IPS DF 6.9 (cell line): ENCODE measurements around the gene FNTB.

Experiments
- DNase-seq: peaks from one replicate; pipeline ENCODE4 v3.0.0-alpha.2; 2013; ENCODE audit warnings: low read depth, low spot score
- H3K27ac ChIP-seq: one replicate; pipeline ENCODE4 v1.5.1; 2013; ENCODE audit warnings: low read length, control low read depth
- H3K27me3 ChIP-seq: 2 replicates; pipeline ENCODE4 v1.6.1; 2013; ENCODE audit warnings: mild to moderate bottlenecking, low read length; ENCODE audit not compliant: control insufficient read depth, insufficient read depth
- H3K36me3 ChIP-seq: 2 replicates; pipeline ENCODE4 v1.6.1; 2013; ENCODE audit warnings: low read length; ENCODE audit not compliant: control insufficient read depth, insufficient read depth
- H3K4me1 ChIP-seq: 2 replicates; pipeline ENCODE4 v1.6.1; 2013; ENCODE audit warnings: low read length; ENCODE audit not compliant: control insufficient read depth, insufficient read depth
- H3K4me3 ChIP-seq: 2 replicates; pipeline ENCODE4 v1.5.1; 2013; ENCODE audit warnings: mild to moderate bottlenecking, low read length
- H3K9me3 ChIP-seq: 2 replicates; pipeline ENCODE4 v1.6.1; 2013; ENCODE audit warnings: low read length, inconsistent platforms; ENCODE audit not compliant: control insufficient read depth, insufficient read depth
- WGBS: extraction: QIAGEN DNeasy Blood & Tissue Kit; methylation state at CpG from one replicate; pipeline ENCODE4 v1.1.7; 2013; ENCODE audit warnings: mixed read lengths, missing lambda C conversion rate; ENCODE audit not compliant: insufficient read length, insufficient coverage; 5-methylcytosine and 5-hydroxymethylcytosine counted together

Gene FNTB, protein sequence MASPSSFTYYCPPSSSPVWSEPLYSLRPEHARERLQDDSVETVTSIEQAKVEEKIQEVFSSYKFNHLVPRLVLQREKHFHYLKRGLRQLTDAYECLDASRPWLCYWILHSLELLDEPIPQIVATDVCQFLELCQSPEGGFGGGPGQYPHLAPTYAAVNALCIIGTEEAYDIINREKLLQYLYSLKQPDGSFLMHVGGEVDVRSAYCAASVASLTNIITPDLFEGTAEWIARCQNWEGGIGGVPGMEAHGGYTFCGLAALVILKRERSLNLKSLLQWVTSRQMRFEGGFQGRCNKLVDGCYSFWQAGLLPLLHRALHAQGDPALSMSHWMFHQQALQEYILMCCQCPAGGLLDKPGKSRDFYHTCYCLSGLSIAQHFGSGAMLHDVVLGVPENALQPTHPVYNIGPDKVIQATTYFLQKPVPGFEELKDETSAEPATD

DNA sequence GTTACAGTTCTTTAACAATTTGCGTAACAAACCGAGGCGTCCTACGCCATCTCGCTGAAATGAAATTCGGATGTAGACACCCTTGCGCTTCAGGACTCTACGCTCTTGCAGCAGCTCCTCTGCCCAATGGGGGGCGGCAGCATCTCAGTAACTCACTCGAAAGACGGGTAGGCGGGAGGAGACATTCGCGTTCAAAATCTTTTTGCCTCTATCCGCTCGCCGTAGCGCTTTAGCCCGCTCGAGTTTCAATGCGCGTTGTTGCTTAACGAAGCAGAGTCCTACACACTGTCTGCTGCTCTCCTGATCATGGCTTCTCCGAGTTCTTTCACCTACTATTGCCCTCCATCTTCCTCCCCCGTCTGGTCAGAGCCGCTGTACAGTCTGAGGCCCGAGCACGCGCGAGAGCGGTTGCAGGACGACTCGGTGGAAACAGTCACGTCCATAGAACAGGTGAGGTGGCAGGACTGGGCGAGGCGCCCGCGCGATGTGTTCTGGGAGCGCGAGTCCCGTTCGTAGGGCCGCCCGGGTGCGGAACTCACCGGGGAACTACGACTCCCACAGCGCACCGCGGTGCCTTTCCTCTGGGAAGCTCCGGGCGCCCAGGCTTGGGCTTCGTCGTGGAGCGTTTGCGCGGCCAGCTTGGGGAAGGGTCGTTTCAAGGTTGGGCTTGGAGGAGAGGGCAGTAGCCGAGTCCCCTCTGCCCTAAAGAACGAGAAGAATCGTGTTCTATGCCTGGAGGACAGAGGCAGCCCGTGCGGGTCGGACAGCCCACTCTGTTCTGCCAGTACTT lies at the start of gene FNTB:
FNTB (plus strand) TSS at position 248 of the 790 bp plus-strand sequence; CDS start at position 307, 59 bp downstream.
- no peak within 1 kb of the TSS for H3K27ac ChIP-seq
- H3K36me3 ChIP-seq = no peaks in the 10 kb centered on the region
- no peaks in the 10 kb centered on the region for H3K9me3 ChIP-seq
- no peaks in the 10 kb centered on the region for H3K4me1 ChIP-seq
- DNase-seq = peak; percentile 93
- peak within 1 kb of the TSS; percentile 66 for H3K4me3 ChIP-seq
- H3K27me3 ChIP-seq = no peaks in the 10 kb centered on the region
- no CpG with 5 or more reads among the region's 65 CpGs for WGBS

DNA sequence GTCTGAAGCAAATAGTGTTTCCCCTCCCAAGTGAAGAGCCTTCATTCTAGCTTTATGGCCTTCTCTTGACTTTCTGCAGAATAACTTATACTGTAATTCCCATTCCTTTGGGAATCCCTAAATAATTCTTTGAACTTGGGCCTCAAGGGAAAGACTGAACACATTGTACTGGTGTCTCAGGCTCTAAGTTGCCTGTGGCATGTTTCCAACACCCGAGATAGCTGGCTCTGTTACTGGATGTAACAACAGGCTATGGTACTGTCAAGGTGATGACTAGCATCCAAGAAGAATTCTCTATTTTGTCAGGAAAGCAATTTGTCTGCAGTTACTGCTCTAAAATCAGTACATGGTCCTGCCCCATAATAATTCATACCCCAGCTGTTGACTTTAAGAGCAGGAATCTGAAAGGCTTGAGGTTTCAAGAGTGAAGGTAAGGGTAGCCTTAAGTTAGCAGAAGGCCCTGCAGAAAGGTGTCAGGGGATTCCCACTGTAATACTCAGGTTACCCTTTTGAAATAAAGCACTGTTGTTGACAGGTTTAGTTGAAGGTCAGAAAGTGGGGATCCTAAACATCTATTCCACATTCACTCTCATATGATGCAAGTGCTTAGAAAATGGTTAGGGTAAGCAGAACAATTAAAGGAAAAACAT lies 49.4 kb upstream of the FNTB start:
- no peaks in the 10 kb centered on the region for H3K9me3 ChIP-seq
- DNase-seq = no peak
- no CpG with 5 or more reads among the region's 1 CpG for WGBS
- no peak overlapping the region for H3K27ac ChIP-seq
- no peaks in the 10 kb centered on the region for H3K27me3 ChIP-seq
- H3K36me3 ChIP-seq = no peaks in the 10 kb centered on the region
- no peak overlapping the region for H3K4me3 ChIP-seq
- peaks cover under 1% of the 10 kb centered on the region; the same call in 1 of the 2 replicates for H3K4me1 ChIP-seq

DNA sequence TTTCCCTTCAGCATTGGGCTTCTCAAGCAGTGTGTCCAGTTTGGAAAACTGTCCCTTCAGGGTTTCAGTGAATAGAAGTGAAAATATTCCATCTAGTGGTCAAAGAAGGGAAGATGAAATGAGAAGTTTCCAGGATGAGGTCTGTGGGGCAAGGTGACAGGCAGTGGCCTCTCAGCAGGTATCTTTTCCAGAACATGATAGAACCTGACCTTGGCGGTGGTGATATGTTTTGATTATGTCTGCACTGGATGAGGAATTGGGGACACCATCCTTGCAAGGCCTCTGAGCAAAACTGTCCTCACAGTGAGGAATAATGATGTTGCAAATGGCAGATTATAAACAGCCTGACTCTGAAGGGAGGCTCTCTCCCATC lies 48.9 kb upstream of the FNTB start:
- WGBS = no CpG with 5 or more reads among the region's 1 CpG
- DNase-seq = no peak
- peaks cover 3% of the 10 kb centered on the region for H3K4me1 ChIP-seq
- H3K9me3 ChIP-seq = no peaks in the 10 kb centered on the region
- H3K27ac ChIP-seq = no peak overlapping the region
- H3K4me3 ChIP-seq = no peak overlapping the region
- no peaks in the 10 kb centered on the region for H3K27me3 ChIP-seq
- no peaks in the 10 kb centered on the region for H3K36me3 ChIP-seq

DNA sequence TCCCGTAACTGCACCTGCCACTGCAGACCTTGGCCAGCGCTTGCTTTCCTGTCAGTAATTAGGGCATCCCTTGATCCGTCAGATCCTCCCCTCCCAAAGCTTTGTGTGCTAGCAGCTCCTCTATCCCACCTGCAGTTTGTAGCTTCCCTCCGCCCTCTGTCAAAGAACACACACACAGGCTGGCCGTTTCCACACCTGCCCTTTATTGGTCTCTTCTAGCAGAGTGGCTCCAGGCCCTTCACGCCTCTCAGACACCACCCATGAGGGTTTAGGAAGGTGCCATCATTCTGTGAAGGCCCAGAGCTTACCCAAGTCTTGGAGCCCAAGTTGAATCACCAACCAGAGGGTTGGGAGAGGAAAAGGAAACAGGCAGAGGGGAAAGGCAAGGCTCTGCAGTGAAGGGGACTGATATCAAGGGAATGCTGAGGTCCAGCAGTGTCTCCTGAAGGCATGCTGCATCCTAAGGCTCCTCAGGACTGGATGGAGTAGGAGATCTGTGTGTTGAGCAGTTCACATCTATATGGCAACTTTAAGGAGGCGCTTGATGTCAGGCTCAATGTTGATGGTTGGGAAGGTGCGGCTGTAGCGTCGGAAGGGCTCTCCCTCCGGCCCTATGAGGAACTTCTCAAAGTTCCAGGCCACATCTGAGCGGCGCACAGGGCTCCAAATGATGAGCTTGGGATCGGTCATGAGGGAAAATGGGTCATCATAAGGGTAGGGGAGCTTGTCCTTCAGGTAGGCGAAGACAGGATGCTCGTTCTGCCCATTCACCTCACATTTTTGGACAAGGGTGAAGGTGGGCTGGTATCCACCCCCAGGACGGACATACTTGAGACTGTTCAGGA lies 47.5 kb upstream of the FNTB start:
- Histone ChIP-seq H3K27me3 (no peaks in the 10 kb centered on the region), H3K9me3 (no peaks in the 10 kb centered on the region), H3K36me3 (no peaks in the 10 kb centered on the region), H3K4me1 (peaks cover 3% of the 10 kb centered on the region), H3K27ac (no peak overlapping the region), H3K4me3 (no peak overlapping the region)
- no CpG with 5 or more reads among the region's 17 CpGs for WGBS
- no peak for DNase-seq

DNA sequence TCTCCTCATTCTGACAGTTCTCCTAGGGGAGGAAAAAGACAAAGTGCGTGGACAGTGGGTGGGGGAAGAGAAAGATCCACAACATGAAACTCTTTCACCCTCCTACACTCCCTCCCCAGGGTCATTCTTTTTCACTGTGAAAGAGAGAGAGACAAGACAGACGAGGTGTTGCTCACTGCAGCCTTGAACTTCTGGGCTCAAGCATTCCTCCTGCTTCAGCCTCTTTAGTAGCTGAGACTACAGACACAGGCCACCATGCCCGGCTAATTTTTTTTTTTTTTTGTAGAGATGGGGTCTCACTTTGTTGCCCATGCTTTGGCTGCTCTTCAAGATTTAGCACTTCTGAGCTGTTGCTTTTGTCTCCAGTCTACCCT lies 46.9 kb upstream of the FNTB start:
- Histone ChIP-seq H3K4me3 (no peak overlapping the region), H3K9me3 (no peaks in the 10 kb centered on the region), H3K27me3 (no peaks in the 10 kb centered on the region), H3K27ac (no peak overlapping the region), H3K4me1 (peaks cover 3% of the 10 kb centered on the region), H3K36me3 (no peaks in the 10 kb centered on the region)
- DNase-seq = no peak
- no CpG with 5 or more reads among the region's 3 CpGs for WGBS

DNA sequence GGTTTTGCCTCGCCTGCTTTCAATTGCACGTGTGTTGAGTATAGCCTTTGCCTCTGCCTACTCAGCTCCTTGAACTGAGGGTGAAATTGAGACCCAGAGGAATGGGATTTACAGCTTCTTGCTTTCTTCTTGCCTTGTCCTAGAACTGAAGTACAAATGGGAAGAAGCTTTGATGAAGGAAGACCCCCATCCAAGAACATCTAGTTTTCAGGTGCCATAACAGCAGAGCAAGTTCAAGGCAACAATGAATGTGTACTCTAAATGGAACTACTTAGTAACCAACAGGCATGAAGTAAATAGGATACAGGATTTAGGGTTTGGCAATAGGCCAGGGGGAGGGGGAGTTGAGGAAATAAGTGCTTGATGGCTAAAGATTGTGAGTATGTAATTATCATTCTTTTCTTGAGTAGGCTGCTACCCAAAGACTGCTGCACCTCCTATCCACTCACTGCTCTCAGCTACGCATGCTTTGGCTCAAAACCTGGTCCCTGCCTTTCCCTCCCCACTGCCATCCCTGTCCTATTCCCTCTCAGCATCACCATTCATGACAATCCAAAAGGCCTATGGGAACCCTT lies 46.3 kb upstream of the FNTB start:
- H3K27me3 ChIP-seq = no peaks in the 10 kb centered on the region
- H3K4me1 ChIP-seq = peaks cover 3% of the 10 kb centered on the region
- no CpG with 5 or more reads among the region's 3 CpGs for WGBS
- H3K36me3 ChIP-seq = no peaks in the 10 kb centered on the region
- H3K27ac ChIP-seq = no peak overlapping the region
- no peak for DNase-seq
- H3K4me3 ChIP-seq = no peak overlapping the region
- H3K9me3 ChIP-seq = no peaks in the 10 kb centered on the region

DNA sequence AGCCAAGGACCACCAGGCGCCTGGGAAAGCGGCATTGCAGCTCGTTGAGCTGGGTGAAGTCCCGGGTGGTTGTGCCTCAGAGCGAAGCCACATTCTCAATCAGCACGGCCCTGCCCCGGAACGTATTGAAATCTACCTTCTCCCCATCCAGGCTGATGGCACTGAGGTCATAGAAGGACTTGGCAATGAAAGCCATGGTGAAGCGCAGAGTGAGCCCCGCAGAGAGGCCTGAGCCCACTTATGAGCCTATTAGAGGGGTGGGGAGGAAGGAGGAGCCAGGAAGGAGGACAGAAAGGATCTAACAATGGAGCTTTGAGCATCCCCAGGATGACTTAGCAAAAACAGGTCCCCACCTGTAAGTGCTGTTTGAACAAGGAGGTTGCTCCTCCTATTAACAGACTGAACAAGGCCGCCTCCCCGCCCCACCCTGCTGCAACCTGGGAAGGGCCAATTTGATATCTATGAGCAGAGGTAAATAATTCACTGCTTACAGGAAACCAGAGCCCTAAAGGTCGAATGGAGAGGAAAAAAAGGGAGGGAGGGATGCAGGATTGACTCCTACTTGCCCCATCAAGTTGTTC lies 44.1 kb upstream of the FNTB start, which contains the start of gene GPX2:
GPX2 (minus strand) TSS at position 215 of the 581 bp plus-strand sequence; CDS start at position 196, 19 bp downstream.
- Histone ChIP-seq H3K4me3 (no peak within 1 kb of the TSS), H3K4me1 (peaks cover 3% of the 10 kb centered on the region), H3K27ac (no peak within 1 kb of the TSS), H3K9me3 (no peaks in the 10 kb centered on the region), H3K27me3 (no peaks in the 10 kb centered on the region), H3K36me3 (0 out of 2 replicates have a peak, but pooled peaks cover under 1% of the 10 kb centered on the region)
- DNase-seq = no peak
- WGBS = no CpG with 5 or more reads among the region's 13 CpGs

DNA sequence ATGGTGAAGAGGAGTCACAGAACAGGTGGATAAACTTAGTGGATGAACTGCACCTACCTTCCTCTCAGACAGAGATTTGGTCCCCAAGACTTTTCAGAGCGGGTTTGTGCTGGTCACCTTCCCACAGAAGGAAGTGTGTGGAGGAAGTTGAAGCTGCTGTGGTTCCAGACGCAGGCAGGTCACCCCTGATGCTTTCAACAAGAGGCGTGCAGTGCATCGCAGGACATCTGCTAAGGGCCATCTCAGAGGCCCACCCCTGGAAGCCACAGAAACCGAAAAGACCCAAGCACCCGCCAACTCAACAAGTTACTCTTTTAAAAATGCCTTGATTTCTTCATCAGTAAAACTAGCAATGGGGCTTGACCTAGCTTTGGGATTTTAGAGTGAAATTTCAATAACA lies 43.1 kb upstream of the FNTB start:
- Histone ChIP-seq H3K4me3 (no peak overlapping the region), H3K9me3 (no peaks in the 10 kb centered on the region), H3K27me3 (no peaks in the 10 kb centered on the region), H3K36me3 (peaks cover 9% of the 10 kb centered on the region; the same call in 1 of the 2 replicates), H3K27ac (no peak overlapping the region), H3K4me1 (peaks cover 3% of the 10 kb centered on the region)
- no CpG with 5 or more reads among the region's 6 CpGs for whole genome bisulfite sequencing
- DNase-seq = no peak

DNA sequence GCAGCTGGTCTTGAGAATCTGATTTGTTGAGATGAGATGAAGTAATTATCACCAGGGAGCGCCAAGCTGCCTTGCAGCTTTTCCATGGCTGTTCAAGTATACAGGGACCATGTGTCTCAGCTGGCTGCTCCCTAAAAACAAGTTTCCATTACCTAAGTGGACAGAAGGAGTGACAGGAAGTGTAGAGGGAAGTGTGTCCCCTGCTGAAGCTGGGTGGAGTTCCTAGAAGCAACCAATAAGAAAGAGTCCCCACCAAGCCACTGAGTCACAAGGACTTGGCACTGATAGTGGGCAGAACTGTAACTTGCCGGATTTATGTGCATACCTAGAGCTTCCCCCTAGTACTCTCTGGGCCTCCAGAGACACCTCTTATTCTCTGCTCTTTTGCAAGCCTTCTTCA lies 42.7 kb upstream of the FNTB start:
- Histone ChIP-seq H3K4me3 (no peak overlapping the region), H3K4me1 (peaks cover 3% of the 10 kb centered on the region), H3K27me3 (no peaks in the 10 kb centered on the region), H3K9me3 (no peaks in the 10 kb centered on the region), H3K27ac (no peak overlapping the region), H3K36me3 (peaks cover 10% of the 10 kb centered on the region; the same call in 1 of the 2 replicates)
- DNase-seq = no peak
- WGBS = no CpG with 5 or more reads among the region's 2 CpGs
